ENCODE results near the gene SCRN1. TPM values are rescaled to one million over a fixed set of nuclear protein-coding genes. Genes with fewer than 3 reads are reported as not detected.

Gene SCRN1
- 46.1 and 107 TPM in 2 replicates for total RNA-seq

GRCh38 chr7:29989257-29989995, at the start of gene SCRN1:
Gene SCRN1, minus strand, starts transcription at chr7:29989801. Its CDS starts 20,734 bp downstream, at chr7:29969067.

DNA sequence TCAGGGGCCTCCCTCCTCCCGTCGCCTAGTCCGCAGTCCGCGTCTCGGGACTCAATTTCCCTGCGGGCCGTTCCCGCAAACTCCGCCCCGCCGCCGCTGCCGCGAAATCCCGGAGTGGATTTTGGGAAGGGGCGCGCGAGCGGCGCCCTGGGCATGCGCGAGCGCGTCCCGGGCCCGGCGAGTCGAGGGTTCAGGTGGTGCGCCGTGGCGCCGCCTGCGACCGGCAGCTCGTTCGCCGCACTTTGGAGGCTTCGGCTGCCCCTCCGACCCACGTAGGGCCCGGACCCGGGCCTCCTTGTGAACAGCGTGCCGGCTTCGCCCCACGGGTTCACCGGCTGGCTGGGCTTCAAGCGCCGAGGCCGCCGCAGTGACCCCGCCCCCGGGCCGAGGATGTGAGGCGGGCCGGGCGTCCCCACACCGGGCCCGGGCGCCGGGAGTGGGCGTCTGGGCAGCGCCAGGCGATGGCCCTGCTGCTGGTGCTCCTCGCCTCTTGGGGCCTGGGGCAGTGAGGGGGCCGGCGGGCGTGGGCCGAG, 38.7 kb upstream of the SCRN1 start, which contains the start of gene PLEKHA8:
PLEKHA8 (plus strand) TSS at position 197 of the 533 bp plus-strand sequence. CDS start 351 bp downstream, outside the sequence.

GRCh38 chr7:30026229-30027064, 36.8 kb upstream of the SCRN1 start, which contains the start of gene FKBP14:
Gene FKBP14, minus strand, starts transcription at chr7:30026702. Its CDS starts 194 bp downstream, at chr7:30026508.

Small RNA genes within 50 kb of the gene (small RNA-seq; reads per million reads assigned to genes)
- gene RF01210: not detected

Other genes starting within 250 kb of the SCRN1 start
- gene WIPF3, start 183.3 kb downstream of the SCRN1 start, total RNA-seq: not detected in 2 replicates
- 28.0 and 42.0 TPM in 2 replicates for gene FKBP14, start 36.9 kb upstream of the SCRN1 start, total RNA-seq
- gene PLEKHA8, start 38.6 kb upstream of the SCRN1 start, total RNA-seq: 22.7 and 26.7 TPM in 2 replicates
- 6.2 and 9.2 TPM in 2 replicates for gene MTURN, start 145.2 kb upstream of the SCRN1 start, total RNA-seq